Placental pericyte (primary cell): ENCODE data around the gene SLC47A1. TPM values are rescaled to one million over a fixed set of nuclear protein-coding genes. Genes with fewer than 3 reads are reported as not detected.

Experiments
- small RNA-seq: library from RNA; depleted of rRNA; stranded (forward); fragments of <200 nt; gene quantifications from one replicate; pipeline ENCODE3, GENCODE V24; 2012; ENCODE audit warnings: low replicate concordance
- total RNA-seq: library from RNA; depleted of rRNA; stranded (reverse); fragments of >200 nt; gene quantifications from 2 replicates; pipeline ENCODE4 v1.2.3, GENCODE V29; 2012

The SLC47A1 gene
- 0.14 and 0.44 TPM in 2 replicates for total RNA-seq

GRCh38 chr17:19533718-19534561 lies at the start of gene SLC47A1:
Gene SLC47A1 (plus strand): TSS chr17:19533854. CDS start chr17:19533940, 86 bp downstream.

Small RNA genes within 50 kb of the gene (small RNA-seq; reads per million reads assigned to genes)
- gene AC025627.2, result not detected
- gene NMTRQ-TTG12-1, result not detected

Other genes starting within 250 kb of the SLC47A1 start
- gene B9D1, start 171.1 kb upstream of the SLC47A1 start, total RNA-seq, result 31.4 and 92.4 TPM in 2 replicates
- gene MAPK7, start 155.4 kb upstream of the SLC47A1 start, total RNA-seq, result 24.8 and 31.1 TPM in 2 replicates
- 4.0 and 64.3 TPM in 2 replicates for gene MFAP4, start 146.7 kb upstream of the SLC47A1 start, total RNA-seq
- gene RNF112, start 122.6 kb upstream of the SLC47A1 start, total RNA-seq, result 0.22 and 0.29 TPM in 2 replicates
- 20.1 and 25.9 TPM in 2 replicates for gene ALDH3A2, start 114.9 kb downstream of the SLC47A1 start, total RNA-seq
- not detected in 2 replicates for gene SLC47A2, start 182.7 kb downstream of the SLC47A1 start, total RNA-seq
- gene ALDH3A1, start 214.4 kb downstream of the SLC47A1 start, total RNA-seq, result not detected in 2 replicates